ENCODE results near the gene DCAF8L2.
"Not testable (repeated sequence)": the region's sequence is repeated elsewhere in the genome, so short reads cannot be mapped to it uniquely, and the experiment has no call there.

The DCAF8L2 gene

DNA sequence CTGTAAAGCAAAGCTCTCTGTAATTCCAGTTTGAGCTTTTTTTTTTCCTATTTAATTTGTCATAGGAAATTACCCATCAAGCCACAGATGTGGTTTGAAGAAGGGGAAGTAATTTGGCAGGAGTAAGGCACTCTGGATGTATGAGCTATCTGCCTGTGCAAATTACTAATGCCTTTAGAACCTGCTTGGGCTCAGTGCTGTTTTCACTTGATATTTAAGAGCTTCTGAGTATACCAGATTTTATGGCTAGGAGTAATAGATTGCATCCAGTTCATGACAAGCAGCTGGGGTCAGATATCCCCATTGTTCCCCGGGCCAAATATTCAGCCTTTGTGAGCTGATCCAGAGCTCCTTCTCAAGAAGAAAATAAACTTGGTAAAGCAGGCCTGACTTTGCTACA lies 89.1 kb downstream of the DCAF8L2 start:
- no peak for DNase-seq (ENCODE audit: low spot score)

DNA sequence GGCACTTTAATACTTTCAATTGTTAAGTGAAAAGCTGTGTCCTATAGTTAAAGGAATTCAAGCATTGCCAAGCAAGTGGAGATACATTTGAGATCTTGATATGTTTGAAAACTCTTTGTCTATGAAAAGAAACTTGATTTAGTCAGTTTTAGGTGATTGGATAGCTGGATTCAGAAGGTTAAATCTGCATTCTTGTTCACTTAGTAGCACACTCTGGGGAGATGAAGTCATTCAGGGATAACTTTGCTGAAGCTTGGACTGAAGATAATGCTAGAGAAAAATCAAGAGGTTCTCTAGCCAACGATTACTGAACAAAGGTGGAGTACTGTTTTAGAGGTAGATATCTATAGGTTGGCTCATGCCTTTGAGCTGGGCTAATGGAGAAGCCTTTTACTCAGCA lies 90.6 kb downstream of the DCAF8L2 start:
- no peak for DNase-seq (ENCODE audit: low spot score)

DNA sequence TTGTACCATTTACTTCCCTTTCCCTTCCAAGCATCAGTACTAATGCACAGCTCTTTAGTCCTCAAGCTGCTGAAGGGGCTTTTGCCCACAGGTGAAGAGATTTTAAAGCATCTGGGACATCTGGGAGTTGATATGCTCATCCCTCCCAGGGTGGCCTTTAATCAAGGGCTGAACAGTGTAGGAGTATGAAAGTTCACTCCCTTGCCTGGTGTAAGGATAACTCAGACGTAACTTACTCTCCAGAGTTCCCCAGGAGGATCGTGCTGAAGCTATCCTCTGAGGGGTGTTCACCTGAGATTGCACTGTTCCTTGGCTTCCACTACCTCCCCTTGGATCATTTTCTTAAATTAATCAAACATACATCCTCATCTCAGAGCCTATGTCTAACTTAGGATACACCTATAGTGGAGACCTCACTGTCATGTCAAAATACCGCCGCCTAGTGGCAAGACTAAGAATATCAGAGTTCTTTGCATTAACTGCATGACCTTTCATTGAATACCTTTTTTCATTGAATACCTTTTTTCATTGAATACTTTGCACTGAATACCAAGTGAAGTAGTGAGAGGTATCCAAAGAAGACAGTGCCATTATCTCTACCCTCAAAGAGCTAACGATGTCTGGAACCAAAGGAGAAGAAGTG lies 93.5 kb downstream of the DCAF8L2 start:
- DNase-seq (ENCODE audit: low spot score): not testable (repeated sequence)

DNA sequence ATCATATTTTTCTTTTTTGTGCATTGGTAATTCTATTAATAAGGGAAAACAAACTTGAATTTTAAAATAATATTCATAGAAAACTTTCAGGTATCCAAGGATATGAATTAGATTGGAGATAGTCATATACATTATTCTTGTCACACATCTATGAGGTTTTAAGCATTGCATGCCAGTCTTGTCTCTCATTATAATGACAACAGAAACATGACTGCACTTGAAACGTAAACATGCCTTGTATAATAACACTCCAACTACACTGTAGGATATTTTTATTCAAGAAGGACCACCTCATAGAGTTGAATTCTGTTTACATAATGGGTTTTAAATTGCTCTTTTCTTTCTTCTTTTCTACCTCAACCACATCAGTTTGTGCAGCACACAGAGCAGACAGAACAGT lies 104.5 kb downstream of the DCAF8L2 start:
- DNase-seq (ENCODE audit: low spot score): no peak

DNA sequence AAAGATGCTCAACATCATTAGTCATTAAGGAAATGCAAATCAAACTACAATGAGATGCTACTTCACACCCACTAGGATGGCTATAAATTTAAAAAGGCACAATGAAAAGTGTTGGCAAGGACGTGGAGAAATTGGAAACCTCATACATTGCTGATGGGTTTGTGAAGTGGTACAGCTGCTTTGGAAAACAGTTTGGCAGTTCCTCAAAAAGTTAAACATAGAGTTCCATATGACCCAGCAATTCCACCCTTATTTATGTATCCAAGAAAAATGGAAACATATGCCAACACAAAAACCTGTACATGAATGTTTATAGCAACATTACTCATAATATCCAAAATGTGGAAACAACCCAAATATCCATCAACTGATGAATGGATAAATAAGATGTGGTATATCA lies 116.4 kb downstream of the DCAF8L2 start:
- DNase-seq (ENCODE audit: low spot score): no peak

DNA sequence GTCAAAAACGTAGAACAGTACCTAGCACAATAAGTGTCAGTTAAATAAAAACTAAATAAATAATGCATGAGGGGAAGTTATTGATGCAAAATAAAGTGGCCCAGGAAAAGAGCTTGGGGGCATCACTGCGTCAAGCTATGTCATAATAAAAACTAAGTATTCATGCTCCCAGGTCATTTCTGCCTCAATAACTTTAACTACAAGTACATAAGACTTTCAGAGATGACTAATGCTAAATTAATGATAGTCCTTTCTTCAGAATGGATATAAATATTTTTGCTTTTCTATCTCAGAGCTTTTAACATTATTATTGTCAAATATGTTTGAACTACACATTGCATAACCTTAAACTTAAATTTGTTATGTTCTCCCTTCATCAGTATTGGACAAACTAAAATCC lies 125.5 kb downstream of the DCAF8L2 start:
- no peak for DNase-seq (ENCODE audit: low spot score)

DNA sequence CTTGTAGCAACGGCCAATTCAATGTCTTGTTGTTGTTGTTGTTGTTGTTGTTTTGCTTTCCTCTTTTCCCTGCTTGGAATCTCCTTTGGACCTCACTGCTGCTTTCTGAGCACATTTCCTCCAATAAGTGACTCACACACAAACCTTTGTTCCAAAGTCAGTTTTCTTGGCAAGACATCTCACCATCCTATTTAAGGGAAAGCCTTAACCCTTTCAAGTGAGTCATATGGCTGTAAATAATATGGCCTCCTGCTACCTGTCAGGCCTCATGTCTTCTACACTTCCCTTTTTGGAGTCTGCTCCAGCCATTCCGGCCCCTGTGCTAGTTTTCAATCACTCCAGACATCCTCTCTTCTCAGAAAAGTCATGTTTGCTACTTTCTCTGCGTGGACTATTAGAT lies 138.1 kb downstream of the DCAF8L2 start:
- DNase-seq (ENCODE audit: low spot score): no peak

DNA sequence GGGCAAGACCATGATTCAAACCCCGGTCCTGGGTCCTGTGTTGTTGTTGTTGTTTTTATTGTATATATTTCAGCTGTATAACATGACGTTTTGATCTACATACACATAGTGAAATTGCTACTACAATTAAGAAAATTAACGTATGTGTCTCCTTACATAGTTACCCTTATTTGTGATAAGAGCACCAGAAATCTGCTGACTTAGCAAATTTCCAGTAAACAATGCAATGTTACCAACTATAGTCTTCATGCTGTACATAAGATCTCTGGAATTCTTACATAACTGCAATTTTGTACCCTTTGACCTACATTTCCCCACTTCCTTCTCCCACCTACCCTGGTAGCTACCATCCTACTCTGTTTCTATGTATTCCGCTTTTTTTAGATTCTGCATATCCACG lies 141.8 kb downstream of the DCAF8L2 start:
- DNase-seq (ENCODE audit: low spot score): no peak

DNA sequence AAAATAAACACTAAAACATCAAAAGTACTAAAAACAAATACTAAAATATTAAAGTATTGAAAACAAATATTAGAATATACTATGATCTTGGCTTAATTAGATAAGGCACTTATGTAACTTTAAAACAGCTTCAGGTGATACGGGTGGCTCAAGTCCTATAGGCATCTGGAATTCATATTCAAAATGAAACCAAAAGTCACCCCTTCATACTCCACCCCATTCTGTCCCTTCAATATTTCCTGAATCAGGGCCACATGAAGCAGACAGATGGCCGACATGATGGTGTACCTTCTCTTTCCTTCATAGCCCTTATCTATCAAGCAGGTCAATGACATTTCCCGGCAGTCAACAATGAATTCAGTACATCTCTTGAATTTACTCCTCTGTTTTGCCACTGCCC lies 145.8 kb downstream of the DCAF8L2 start:
- DNase-seq (ENCODE audit: low spot score): no peak

DNA sequence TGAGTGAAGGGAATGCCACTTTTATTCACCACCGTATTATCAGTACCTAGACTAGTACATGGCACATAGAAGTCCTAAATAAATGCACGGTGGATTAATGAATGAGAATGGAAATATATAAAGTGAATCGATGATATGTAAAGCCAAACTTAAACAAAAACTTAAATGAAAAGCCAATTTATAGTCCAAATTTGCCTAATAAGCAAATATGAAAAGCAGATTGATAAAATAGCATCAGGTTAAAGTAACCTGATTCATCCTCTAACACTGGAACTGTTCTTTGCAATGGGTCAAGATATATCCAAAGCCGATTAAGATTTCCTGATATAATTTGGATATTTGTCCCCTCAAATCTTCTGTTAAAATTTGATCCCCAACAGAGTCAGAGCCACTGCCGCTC lies 150.8 kb downstream of the DCAF8L2 start:
- no peak for DNase-seq (ENCODE audit: low spot score)

DNA sequence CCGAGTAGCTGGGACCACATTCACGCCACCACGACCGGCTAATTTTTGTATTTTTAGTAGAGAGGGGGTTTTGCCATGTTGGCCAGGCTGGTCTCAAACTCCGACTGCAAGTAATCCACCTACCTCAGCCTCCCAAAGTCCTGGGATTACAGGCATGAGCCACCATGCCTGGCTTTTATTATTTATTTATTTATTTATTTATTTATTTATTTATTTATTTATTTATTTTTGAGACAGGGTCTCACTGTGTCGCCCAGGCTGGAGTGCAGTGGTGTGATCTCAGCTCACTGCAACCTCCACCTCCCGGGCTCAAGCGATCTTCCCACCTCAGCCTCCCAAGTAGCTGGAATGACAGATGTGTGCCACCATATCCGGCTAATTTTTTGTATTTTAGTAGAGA lies 153.4 kb downstream of the DCAF8L2 start:
- not testable (repeated sequence) for DNase-seq (ENCODE audit: low spot score)

DNA sequence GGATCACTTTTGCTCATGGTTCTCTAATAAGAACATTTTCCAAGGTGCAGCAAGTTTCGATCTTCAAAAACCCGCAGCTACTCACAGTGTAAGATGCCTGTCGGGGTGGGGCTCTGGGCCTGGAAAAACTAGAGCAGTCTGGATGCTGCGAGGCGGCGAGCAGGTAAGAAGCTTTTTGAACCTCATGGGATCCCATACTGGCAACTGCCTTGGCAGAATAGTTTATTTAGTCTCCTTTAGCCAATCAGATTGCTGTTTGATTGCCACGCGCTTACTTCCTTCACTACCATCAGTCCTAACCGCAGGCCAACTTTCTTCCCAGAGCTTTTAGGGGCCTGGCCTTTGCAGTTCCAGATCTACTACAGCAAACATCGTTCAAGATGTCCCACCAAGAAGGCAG lies 156.4 kb downstream of the DCAF8L2 start:
- no peak for DNase-seq (ENCODE audit: low spot score)

DNA sequence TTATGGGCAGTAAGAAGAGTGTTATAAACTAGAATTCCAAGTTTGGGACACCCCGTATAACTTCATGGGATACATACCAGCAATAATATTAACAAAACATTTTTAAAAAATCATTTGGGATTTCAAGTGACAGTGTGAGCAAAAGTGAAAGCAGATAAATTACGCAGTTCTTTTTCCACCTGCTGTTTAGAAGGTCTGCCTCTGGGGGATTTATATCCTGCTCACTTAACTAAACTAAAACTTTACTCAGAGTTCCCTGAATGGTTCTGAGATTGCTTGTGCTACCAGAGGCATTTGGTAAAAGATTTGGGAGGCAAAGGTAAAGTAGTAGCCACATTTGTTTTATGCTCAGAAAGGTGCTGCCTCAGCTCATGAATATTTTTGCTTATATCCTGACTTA lies 160.2 kb downstream of the DCAF8L2 start:
- DNase-seq (ENCODE audit: low spot score): not testable (repeated sequence)

DNA sequence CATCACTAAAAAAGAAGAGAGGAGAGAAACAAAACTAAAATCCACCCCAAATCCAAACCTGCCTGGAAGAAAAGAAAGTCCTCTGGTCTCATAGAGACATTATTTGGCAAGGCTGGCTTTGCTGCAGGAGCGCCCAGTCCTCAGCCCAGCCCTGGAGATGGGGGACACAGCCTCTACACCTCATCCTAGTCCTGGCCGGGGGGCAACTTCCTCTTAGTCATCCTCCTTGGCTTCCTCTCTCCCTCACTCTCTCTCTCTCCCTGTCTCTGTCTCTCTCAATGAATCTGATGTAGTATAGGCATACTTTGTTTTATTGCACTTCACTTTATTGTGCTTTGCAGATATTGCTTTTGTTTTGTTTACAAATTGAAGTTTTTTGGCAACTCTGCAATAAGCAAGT lies 161.8 kb downstream of the DCAF8L2 start:
- no peak for DNase-seq (ENCODE audit: low spot score)

DNA sequence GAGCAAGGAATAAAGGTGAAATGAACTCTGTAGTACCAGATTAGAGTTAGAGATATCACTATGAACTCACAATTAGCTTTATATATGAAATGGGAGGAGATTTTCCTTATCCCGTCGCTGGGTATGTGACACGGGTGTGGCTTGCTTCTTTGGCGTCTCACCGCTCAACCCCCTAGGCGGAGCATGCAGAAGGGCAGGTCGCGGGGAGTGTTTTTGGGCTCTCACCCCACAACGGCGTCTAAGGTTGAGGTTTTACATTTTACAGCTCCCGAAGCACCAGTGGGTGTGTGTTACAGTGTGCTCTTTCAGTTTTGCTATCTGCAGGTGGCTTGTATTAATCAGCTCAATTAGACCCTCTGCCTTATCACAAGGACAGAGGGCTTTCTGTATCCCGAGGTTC lies 175.6 kb downstream of the DCAF8L2 start:
- DNase-seq (ENCODE audit: low spot score): no peak

DNA sequence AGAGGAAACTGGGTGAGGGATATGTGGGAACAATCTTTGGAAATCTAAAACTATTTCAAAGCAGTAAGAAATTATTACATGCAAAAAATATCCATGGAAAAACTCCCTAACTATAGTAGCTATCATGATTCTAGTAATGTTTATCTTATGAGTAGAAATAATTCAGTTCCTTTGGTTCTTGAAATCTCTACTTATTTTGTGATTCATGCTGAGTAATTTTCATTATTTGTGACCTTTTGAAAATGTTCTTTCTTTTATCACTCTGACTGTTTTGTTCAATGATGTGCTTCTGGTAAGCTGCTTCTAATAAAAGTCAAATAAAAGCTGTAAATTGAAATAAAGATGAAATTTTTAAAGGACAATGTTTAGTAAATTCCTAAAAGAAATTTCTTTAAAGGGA lies 177.2 kb downstream of the DCAF8L2 start:
- DNase-seq (ENCODE audit: low spot score): no peak

DNA sequence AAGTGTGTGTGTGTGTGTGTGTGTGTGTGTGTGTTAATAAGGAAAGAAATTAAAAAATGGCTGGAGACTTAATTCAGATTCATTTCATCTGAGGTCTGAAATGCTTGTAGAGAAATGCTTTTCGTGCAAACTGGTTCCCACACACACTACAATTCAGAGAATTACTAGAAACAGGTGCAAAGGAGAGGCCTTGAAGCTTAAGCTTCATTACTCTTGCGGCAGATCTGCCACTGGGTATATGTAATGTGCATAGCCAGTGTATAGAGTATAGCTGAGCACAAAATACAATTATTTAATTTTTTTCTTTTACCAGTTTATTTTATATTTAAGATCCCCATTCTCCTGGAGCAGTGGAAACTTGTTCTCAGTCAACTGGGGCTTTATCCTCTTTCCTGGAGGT lies 185.8 kb downstream of the DCAF8L2 start:
- no peak for DNase-seq (ENCODE audit: low spot score)

DNA sequence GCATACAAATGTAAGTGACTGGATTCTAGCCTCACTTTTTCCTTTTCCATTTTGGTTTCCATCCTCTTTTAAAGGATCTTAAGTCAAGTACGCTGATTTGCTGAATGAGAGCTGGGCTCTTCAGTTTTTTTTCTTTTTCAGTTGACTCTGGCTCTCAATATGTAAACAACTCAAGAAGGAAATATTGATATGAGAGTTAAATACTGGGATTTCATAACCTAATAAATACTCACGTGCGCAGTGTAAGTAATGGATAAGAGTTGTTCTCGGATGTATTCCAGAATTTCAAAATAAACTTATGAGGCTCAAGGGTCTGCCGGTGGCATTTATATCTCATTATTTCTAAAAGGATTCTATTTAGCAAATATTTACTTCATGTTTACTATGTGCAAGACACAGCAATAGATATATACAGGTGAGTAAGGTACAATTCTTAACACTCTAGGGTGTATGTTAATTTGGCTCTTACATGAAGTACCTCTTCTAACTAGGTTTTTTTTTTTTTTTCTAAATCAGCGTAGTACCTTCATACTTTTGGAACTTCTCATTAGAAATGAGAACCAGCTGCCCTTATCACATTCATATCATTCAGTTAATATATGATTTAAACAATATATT lies 206.6 kb downstream of the DCAF8L2 start:
- DNase-seq (ENCODE audit: low spot score): no peak

DNA sequence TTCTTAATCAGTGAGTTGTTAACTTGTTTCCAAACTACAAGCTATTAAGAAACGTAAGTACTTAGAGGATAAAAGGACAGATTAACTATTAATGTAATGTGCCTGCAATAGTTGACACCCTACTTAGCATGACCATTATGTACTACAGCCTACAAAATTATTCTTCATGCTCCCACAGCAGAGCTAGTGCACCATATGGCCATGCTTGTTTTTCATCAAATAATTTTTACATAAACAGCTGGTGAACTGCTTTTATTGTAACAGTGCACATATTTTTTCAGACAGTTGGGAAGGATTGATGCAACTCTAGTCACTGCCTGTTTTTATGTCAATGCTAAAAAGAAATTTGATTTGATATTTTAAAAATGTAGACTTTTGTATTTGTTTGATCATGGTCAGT lies 207.4 kb downstream of the DCAF8L2 start:
- DNase-seq (ENCODE audit: low spot score): no peak
